Neural progenitor cell (in vitro differentiated cells): ENCODE measurements around the gene GRK3. TPM values are rescaled to one million over a fixed set of nuclear protein-coding genes. Genes with fewer than 3 reads are reported as not detected.

Source experiments
- DNase-seq: peaks from one replicate; pipeline ENCODE4 v3.0.0-alpha.2; 2016; ENCODE audit warnings: low spot score
- H2AFZ ChIP-seq: fragments of 200-600 bp; sonication (generic); replicated peaks from 2 replicates; pipeline ENCODE4 v1.6.1; 2016; ENCODE audit warnings: antibody characterized with exemption
- H3F3A ChIP-seq: fragments of 200-600 bp; sonication (generic); 2 replicates; pipeline ENCODE4 v1.6.1; 2016; ENCODE audit warnings: antibody characterized with exemption, low read depth
- H3K27ac ChIP-seq: fragments of 200-600 bp; sonication (generic); 2 replicates; pipeline ENCODE4 v1.5.1; 2016; ENCODE audit warnings: mild to moderate bottlenecking
- H3K27me3 ChIP-seq: fragments of 200-600 bp; sonication (generic); 2 replicates; pipeline ENCODE4 v1.6.1; 2016; ENCODE audit warnings: mild to moderate bottlenecking, moderate library complexity
- H3K36me3 ChIP-seq: fragments of 200-600 bp; sonication (generic); 2 replicates; pipeline ENCODE4 v1.5.1; 2016
- H3K4me1 ChIP-seq: fragments of 200-600 bp; sonication (generic); 2 replicates; pipeline ENCODE4 v1.6.1; 2016; ENCODE audit warnings: mixed run types
- H3K4me2 ChIP-seq: fragments of 200-600 bp; sonication (generic); 2 replicates; pipeline ENCODE4 v1.6.1; 2016
- H3K4me3 ChIP-seq: fragments of 200-600 bp; sonication (generic); 2 replicates; pipeline ENCODE4 v1.5.1; 2016
- H3K79me2 ChIP-seq: fragments of 200-600 bp; sonication (generic); 2 replicates; pipeline ENCODE4 v1.6.1; 2016; ENCODE audit warnings: low read depth
- H3K9ac ChIP-seq: fragments of 200-600 bp; sonication (generic); 2 replicates; pipeline ENCODE4 v1.6.1; 2016
- H3K9me3 ChIP-seq: fragments of 200-600 bp; sonication (generic); 2 replicates; pipeline ENCODE4 v1.5.1; 2016; ENCODE audit warnings: low read depth
- H4K20me1 ChIP-seq: fragments of 200-600 bp; sonication (generic); 2 replicates; pipeline ENCODE4 v1.6.1; 2016; ENCODE audit warnings: low read depth
- H3K27ac Mint-ChIP-seq: 3 replicates; pipeline ENCODE4 v1.8.0; 2021; ENCODE audit warnings: mixed read lengths
- H3K27me3 Mint-ChIP-seq: 2 replicates; pipeline ENCODE4 v1.8.0; 2022; ENCODE audit warnings: low read depth, mild to moderate bottlenecking, inconsistent platforms, moderate library complexity, mixed read lengths; ENCODE audit not compliant: insufficient read depth
- H3K36me3 Mint-ChIP-seq: 3 replicates; pipeline ENCODE4 v1.8.0; 2021; ENCODE audit warnings: mixed read lengths
- H3K4me1 Mint-ChIP-seq: 3 replicates; pipeline ENCODE4 v1.8.0; 2021; ENCODE audit warnings: mixed read lengths
- H3K4me3 Mint-ChIP-seq: 3 replicates; pipeline ENCODE4 v1.8.0; 2021; ENCODE audit warnings: mild to moderate bottlenecking, moderate library complexity, mixed read lengths
- H3K9me3 Mint-ChIP-seq: 3 replicates; pipeline ENCODE4 v1.8.0; 2020; ENCODE audit warnings: mixed read lengths
- CTCF ChIP-seq: fragments of 200-600 bp; sonication (generic); IDR thresholded peaks from 2 replicates; pipeline ENCODE4 v1.5.1; 2017; ENCODE audit warnings: antibody characterized with exemption, mild to moderate bottlenecking
- EZH2 ChIP-seq: fragments of 200-600 bp; sonication (generic); IDR thresholded peaks from 2 replicates; pipeline ENCODE4 v1.6.1; 2017; ENCODE audit warnings: antibody characterized with exemption, mild to moderate bottlenecking, moderate library complexity
- EZH2phosphoT487 ChIP-seq: fragments of 200-600 bp; sonication (generic); IDR thresholded peaks from 2 replicates; pipeline ENCODE4 v1.6.1; 2017; ENCODE audit warnings: antibody characterized with exemption
- total RNA-seq: library from RNA; depleted of rRNA; stranded (reverse); fragments of >200 nt; gene quantifications from 2 replicates; pipeline ENCODE4 v1.2.3, GENCODE V29; 2015; ENCODE audit warnings: low replicate concordance

GRK3 gene
- total RNA-seq, 1 donor from 2014 or later = 20.8 TPM

- Histone ChIP-seq H4K20me1 (no peaks in the 10 kb centered on the region), H3K36me3 (no peaks in the 10 kb centered on the region), H3K27me3 (no peaks in the 10 kb centered on the region), H3K4me1 (no peaks in the 10 kb centered on the region), H3K9ac (no peak overlapping the region), H3K79me2 (no peaks in the 10 kb centered on the region), H3F3A (no peaks in the 10 kb centered on the region), H3K9me3 (no peaks in the 10 kb centered on the region), H3K4me3 (no peak overlapping the region), H3K4me2 (no peak overlapping the region), H3K27ac (no peak overlapping the region), H2AFZ (no peak overlapping the region)
- DNase-seq = no peak
- Mint-ChIP-seq H3K4me3 (no peak overlapping the region), H3K36me3 (no peaks in the 10 kb centered on the region), H3K4me1 (no peaks in the 10 kb centered on the region), H3K27ac (no peak overlapping the region), H3K9me3 (peaks cover 3% of the 10 kb centered on the region), H3K27me3 (peaks cover 11% of the 10 kb centered on the region)
- TF ChIP-seq EZH2 (no peak), EZH2phosphoT487 (no peak), CTCF (no peak)
Measured at GRCh38 chr22:25753252-25753651, 188.8 kb downstream of the GRK3 start.

GRCh38 chr22:25754527-25755202 is 190.2 kb downstream of the GRK3 start:
- H3K4me3 Mint-ChIP-seq = no peak overlapping the region
- Histone ChIP-seq H4K20me1 (no peaks in the 10 kb centered on the region), H3K4me1 (no peaks in the 10 kb centered on the region), H2AFZ (no peak overlapping the region), H3K9ac (no peak overlapping the region), H3K9me3 (no peaks in the 10 kb centered on the region), H3K36me3 (no peaks in the 10 kb centered on the region), H3K27me3 (no peaks in the 10 kb centered on the region), H3F3A (no peaks in the 10 kb centered on the region), H3K27ac (no peak overlapping the region), H3K4me2 (no peak overlapping the region), H3K79me2 (no peaks in the 10 kb centered on the region), H3K4me3 (no peak overlapping the region)
- peaks cover 3% of the 10 kb centered on the region for H3K9me3 Mint-ChIP-seq
- TF ChIP-seq CTCF (no peak), EZH2 (no peak), EZH2phosphoT487 (no peak)
- H3K36me3 Mint-ChIP-seq = no peaks in the 10 kb centered on the region
- no peak for DNase-seq
- no peak overlapping the region for H3K27ac Mint-ChIP-seq
- no peaks in the 10 kb centered on the region for H3K4me1 Mint-ChIP-seq
- H3K27me3 Mint-ChIP-seq = peaks cover 8% of the 10 kb centered on the region

- Mint-ChIP-seq H3K36me3 (no peaks in the 10 kb centered on the region), H3K4me3 (no peak overlapping the region), H3K9me3 (peaks cover 3% of the 10 kb centered on the region), H3K4me1 (no peaks in the 10 kb centered on the region), H3K27ac (no peak overlapping the region), H3K27me3 (peaks cover 5% of the 10 kb centered on the region)
- no peak overlapping the region for H3K4me2 ChIP-seq
- no peaks in the 10 kb centered on the region for H3K27me3 ChIP-seq
- no peak for DNase-seq
- no peaks in the 10 kb centered on the region for H3F3A ChIP-seq
- H3K79me2 ChIP-seq = no peaks in the 10 kb centered on the region
- no peaks in the 10 kb centered on the region for H3K9me3 ChIP-seq
- no peaks in the 10 kb centered on the region for H3K36me3 ChIP-seq
- H3K27ac ChIP-seq = no peak overlapping the region
- no peak overlapping the region for H2AFZ ChIP-seq
- TF ChIP-seq EZH2phosphoT487 (no peak), CTCF (no peak), EZH2 (no peak)
- H3K4me1 ChIP-seq = no peaks in the 10 kb centered on the region
- no peak overlapping the region for H3K9ac ChIP-seq
- no peak overlapping the region for H3K4me3 ChIP-seq
- H4K20me1 ChIP-seq = no peaks in the 10 kb centered on the region
Measured at GRCh38 chr22:25757686-25758085, 193.2 kb downstream of the GRK3 start.
